Neural crest cell (in vitro differentiated cells): ENCODE results near the gene TLN1. TPM values are rescaled to one million over a fixed set of nuclear protein-coding genes. Genes with fewer than 3 reads are reported as not detected.

ENCODE experiments used
- DNase-seq: peaks from one replicate; pipeline ENCODE4 v3.0.0; 2021; ENCODE audit warnings: low read depth, mixed read lengths, low spot score
- H3K27ac Mint-ChIP-seq: one replicate; pipeline ENCODE4 v1.8.0; 2021; ENCODE audit warnings: mild to moderate bottlenecking, mixed read lengths; ENCODE audit not compliant: unreplicated experiment
- H3K27me3 Mint-ChIP-seq: 2 replicates; pipeline ENCODE4 v1.8.0; 2021; ENCODE audit warnings: low read depth, mild to moderate bottlenecking, mixed read lengths
- H3K36me3 Mint-ChIP-seq: 2 replicates; pipeline ENCODE4 v1.8.0; 2021; ENCODE audit warnings: low read depth, mild to moderate bottlenecking, mixed read lengths
- H3K4me1 Mint-ChIP-seq: 2 replicates; pipeline ENCODE4 v1.8.0; 2021; ENCODE audit warnings: mixed read lengths
- H3K4me3 Mint-ChIP-seq: one replicate; pipeline ENCODE4 v1.8.0; 2021; ENCODE audit warnings: mild to moderate bottlenecking, mixed read lengths
- H3K9me3 Mint-ChIP-seq: 2 replicates; pipeline ENCODE4 v1.8.0; 2021; ENCODE audit warnings: mixed read lengths
- total RNA-seq: library from RNA; stranded (reverse); gene quantifications from 2 replicates; pipeline ENCODE4 v1.2.1, GENCODE V29; 2021
- TF ChIP-seq, protein P1 (sequence below): fragments of 200-600 bp; sonication (generic); conservative IDR thresholded peaks from 2 replicates; pipeline ENCODE4 v1.5.0; 2021; ENCODE audit warnings: antibody characterized with exemption, mild to moderate bottlenecking

Gene TLN1
- total RNA-seq, 1 donor from 2014 or later: 141 TPM

DNA sequence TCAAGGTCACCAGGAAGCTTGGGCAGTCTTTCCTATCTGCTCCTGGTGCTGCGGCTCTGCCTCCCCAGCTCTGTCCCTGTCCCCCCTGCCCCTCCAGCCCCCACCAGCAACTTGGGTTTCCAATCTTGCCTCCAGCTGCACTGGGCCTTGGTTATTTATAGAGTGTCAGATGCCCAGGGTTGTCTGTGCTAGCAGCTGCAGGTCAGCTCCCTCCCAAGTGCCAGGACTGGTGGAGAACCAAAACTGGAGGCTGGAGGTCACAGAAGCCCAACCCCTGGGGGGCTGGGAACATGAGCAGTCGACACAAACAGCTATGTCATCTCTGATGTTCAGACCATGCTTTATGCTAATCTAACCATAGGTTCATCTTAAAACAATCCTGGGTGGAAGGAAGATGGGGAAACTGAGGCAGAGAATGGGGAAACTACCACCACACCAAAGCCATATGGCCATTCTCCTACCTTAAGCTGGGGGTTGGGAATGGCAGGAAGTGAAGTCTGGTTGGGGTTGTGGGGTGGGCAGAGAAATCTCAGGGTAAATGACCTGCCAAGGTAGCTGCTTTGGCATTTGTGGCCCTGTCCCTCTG is 43.9 kb downstream of the TLN1 start:
- H3K27ac Mint-ChIP-seq: no peak overlapping the region
- H3K36me3 Mint-ChIP-seq: peaks cover 3% of the 10 kb centered on the region
- H3K4me1 Mint-ChIP-seq: peaks cover 44% of the 10 kb centered on the region
- peak overlapping the region; percentile 90 for H3K4me3 Mint-ChIP-seq
- DNase-seq: no peak
- H3K27me3 Mint-ChIP-seq: no peaks in the 10 kb centered on the region
- TF ChIP-seq, protein P1, sequence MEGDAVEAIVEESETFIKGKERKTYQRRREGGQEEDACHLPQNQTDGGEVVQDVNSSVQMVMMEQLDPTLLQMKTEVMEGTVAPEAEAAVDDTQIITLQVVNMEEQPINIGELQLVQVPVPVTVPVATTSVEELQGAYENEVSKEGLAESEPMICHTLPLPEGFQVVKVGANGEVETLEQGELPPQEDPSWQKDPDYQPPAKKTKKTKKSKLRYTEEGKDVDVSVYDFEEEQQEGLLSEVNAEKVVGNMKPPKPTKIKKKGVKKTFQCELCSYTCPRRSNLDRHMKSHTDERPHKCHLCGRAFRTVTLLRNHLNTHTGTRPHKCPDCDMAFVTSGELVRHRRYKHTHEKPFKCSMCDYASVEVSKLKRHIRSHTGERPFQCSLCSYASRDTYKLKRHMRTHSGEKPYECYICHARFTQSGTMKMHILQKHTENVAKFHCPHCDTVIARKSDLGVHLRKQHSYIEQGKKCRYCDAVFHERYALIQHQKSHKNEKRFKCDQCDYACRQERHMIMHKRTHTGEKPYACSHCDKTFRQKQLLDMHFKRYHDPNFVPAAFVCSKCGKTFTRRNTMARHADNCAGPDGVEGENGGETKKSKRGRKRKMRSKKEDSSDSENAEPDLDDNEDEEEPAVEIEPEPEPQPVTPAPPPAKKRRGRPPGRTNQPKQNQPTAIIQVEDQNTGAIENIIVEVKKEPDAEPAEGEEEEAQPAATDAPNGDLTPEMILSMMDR: no peak
- no peaks in the 10 kb centered on the region for H3K9me3 Mint-ChIP-seq

DNA sequence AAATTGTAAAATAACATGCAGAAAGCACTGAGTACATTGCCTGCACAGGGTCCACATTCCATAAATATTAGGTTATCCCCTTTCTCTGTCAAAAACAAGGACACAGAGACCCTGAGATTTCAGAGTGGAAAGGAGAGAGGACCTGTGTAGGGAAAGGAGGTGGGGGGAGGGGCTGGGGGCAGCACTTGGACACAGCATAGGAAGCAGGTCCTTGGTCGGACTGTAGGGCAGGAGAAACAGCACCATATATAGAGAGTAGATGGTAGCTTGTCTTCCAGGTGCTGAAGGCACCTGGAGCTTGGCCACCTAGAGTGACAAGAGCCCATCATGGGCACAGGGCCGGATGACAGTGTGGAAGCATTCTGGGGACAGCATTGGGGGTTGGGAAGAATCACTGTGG is 44.7 kb downstream of the TLN1 start:
- Mint-ChIP-seq H3K27ac (no peak overlapping the region), H3K4me1 (peaks cover 44% of the 10 kb centered on the region), H3K4me3 (peak overlapping the region; percentile 87), H3K36me3 (peaks cover 9% of the 10 kb centered on the region), H3K9me3 (no peaks in the 10 kb centered on the region), H3K27me3 (no peaks in the 10 kb centered on the region)
- TF ChIP-seq, protein P1: no peak
- DNase-seq: no peak

DNA sequence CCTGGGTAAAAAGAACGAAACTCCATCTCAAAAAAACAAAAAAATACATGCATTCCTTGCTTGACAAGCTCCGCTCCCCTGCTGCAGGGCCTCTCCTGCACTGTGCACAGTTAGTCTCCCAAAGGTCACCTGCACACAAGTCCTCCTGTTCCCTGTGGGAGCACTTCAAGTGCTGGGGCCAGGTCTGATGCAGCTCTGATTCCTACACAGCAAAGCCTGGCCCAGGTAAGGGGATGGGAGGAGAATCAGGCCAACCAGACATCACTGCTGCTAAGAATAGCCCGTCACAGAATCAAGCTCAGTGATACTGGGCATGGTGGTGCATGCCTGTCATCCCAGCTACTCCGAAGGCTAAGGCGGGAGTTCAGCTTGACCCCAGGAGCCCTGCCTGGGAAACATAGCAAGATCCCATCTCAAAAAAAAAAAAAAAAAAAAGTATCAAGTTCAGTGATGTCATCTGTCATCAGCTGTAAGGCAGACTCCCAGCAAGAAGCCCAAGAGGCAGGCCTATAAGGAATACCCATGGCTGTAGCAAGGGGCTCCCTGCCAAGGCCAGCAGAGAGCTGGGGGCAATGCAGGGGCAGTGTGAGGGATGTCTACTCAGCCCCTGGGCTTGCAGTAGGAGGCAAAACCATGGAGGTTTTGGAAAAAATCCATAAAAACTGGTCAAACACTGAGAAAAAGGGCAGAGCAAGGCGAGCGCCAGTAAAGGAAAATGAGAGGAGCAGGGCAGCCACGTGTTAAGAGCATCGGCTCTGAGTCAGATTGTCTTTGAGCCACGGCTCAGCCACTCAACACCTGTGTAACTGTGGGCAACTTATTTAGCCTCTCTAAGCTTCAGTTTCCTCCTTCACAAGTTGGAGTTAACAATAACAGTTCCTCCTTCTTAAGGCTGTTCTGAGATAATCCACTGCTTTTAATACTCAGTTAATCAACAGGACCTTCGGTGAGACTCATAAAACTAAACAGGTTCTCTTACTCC is 45.5 kb downstream of the TLN1 start:
- H3K27ac Mint-ChIP-seq: no peak overlapping the region
- H3K4me3 Mint-ChIP-seq: peak overlapping the region; percentile 87

DNA sequence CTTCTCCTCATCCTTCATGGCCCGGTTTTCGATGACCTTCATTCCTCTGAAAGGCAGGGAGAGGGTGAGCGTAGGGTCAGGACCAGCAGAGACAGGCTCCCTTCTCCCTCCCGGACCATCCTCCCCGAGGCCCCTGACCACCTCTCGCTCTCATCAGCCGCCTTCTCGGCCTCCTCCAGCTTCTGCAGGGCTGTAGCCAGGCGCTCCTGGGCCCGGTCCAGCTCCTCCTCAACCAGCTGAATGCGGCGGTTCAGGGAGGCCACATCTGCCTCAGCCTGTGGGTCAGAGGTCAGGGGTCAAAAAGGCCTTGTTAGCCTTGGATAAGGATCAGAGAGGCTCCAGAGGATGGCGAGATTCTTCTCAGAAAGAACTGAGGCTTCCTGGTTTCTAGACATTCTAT is 46.5 kb downstream of the TLN1 start:
- Mint-ChIP-seq H3K4me1 (peaks cover 39% of the 10 kb centered on the region), H3K27ac (peak overlapping the region; percentile 35), H3K36me3 (peaks cover 9% of the 10 kb centered on the region), H3K9me3 (no peaks in the 10 kb centered on the region), H3K4me3 (no peak overlapping the region), H3K27me3 (no peaks in the 10 kb centered on the region)
- TF ChIP-seq, protein P1: no peak
- no peak for DNase-seq

More for the DNA sequence above, 45.5 kb downstream of the TLN1 start:
- no peak for DNase-seq
- TF ChIP-seq, protein P1: no peak
- peaks cover 9% of the 10 kb centered on the region for H3K36me3 Mint-ChIP-seq
- no peaks in the 10 kb centered on the region for H3K27me3 Mint-ChIP-seq
- H3K9me3 Mint-ChIP-seq: no peaks in the 10 kb centered on the region
- H3K4me1 Mint-ChIP-seq: peaks cover 38% of the 10 kb centered on the region

DNA sequence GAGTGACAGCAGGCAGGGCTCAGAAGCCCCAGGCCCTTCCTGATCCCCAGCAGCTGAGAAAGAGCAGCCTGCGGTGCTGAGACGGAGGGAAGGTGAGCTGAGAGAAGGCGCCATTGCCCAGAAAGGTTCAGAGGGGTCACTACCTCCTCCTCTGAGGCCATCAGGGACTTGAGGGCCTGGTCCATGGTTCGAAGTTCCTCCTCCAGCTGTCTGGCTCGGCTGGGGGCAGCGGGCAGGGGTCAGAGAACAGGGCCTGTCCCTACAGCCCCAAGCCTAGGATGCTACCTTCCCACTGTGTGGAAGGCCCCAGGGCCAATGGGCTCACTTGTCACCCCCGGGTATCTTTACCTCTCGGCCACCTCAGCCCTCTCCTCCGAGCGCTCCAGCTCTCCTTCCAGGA is 47.1 kb downstream of the TLN1 start:
- H3K27ac Mint-ChIP-seq: no peak overlapping the region
- no peak overlapping the region for H3K4me3 Mint-ChIP-seq
- peaks cover 9% of the 10 kb centered on the region for H3K36me3 Mint-ChIP-seq
- TF ChIP-seq, protein P1: no peak
- H3K4me1 Mint-ChIP-seq: peaks cover 39% of the 10 kb centered on the region
- H3K9me3 Mint-ChIP-seq: no peaks in the 10 kb centered on the region
- no peaks in the 10 kb centered on the region for H3K27me3 Mint-ChIP-seq
- no peak for DNase-seq
